Measurements from ENCODE around the gene CORT. TPM values are rescaled to one million over a fixed set of nuclear protein-coding genes. Genes with fewer than 3 reads are reported as not detected.
A peak's percentile ranks its signal among the peaks of the same experiment; 100 is the strongest.

The CORT gene
- total RNA-seq, 1 experiment from 2014 or later, result 0.66 TPM

GRCh38 chr1:10495475-10495817 is 45.6 kb downstream of the CORT start:
- H3K27ac Mint-ChIP-seq, result peak overlapping the region; percentile 67
- no peak for TF ChIP-seq AFF4 (CRISPR knock-in tag; IDR thresholded peaks at IDR 0.05; ENCODE audit: borderline replicate concordance)
- no peak for TF ChIP-seq PRDM15 (CRISPR knock-in tag; IDR thresholded peaks at IDR 0.05)
- TF ChIP-seq SOX15 (CRISPR knock-in tag; IDR thresholded peaks at IDR 0.05), result no peak
- no peak for TF ChIP-seq CBFB (CRISPR knock-in tag; IDR thresholded peaks at IDR 0.05; ENCODE audit: low read depth)
- TF ChIP-seq E2F4 (CRISPR knock-in tag; IDR thresholded peaks at IDR 0.05; ENCODE audit: borderline replicate concordance, low read depth), result no peak
- TF ChIP-seq ZNF671 (CRISPR knock-in tag; IDR thresholded peaks at IDR 0.05), result no peak
- no peak for TF ChIP-seq ZBTB21 (CRISPR knock-in tag; IDR thresholded peaks at IDR 0.05; ENCODE audit: borderline replicate concordance)
- TF ChIP-seq TEAD4 (CRISPR knock-in tag; IDR thresholded peaks at IDR 0.05), result no peak
- no peak for TF ChIP-seq NFATC4 (CRISPR knock-in tag; IDR thresholded peaks at IDR 0.05)
- no peak for TF ChIP-seq CDX4 (CRISPR knock-in tag; IDR thresholded peaks at IDR 0.05; ENCODE audit: borderline replicate concordance)
- TF ChIP-seq ZNF317 (CRISPR knock-in tag; IDR thresholded peaks at IDR 0.05; ENCODE audit: borderline replicate concordance, low read depth), result no peak
- no peak for TF ChIP-seq NFE2L1 (CRISPR knock-in tag; IDR thresholded peaks at IDR 0.05)
- no peak for TF ChIP-seq GTF2I (CRISPR knock-in tag; conservative IDR thresholded peaks at IDR 0.05)
- TF ChIP-seq ELF4 (CRISPR knock-in tag; IDR thresholded peaks at IDR 0.05; ENCODE audit: low read depth), result no peak
- TF ChIP-seq TCF7 (CRISPR knock-in tag; IDR thresholded peaks at IDR 0.05; ENCODE audit: low read depth), result no peak
- no peak for TF ChIP-seq FOXJ3 (CRISPR knock-in tag; IDR thresholded peaks at IDR 0.05; ENCODE audit: borderline replicate concordance)
- POLR2A ChIA-PET, result no interaction called here

GRCh38 chr1:10495952-10496351 is 46.1 kb downstream of the CORT start:
- H3K4me1 Mint-ChIP-seq, result peaks cover 15% of the 10 kb centered on the region
- ATAC-seq, result no peak
- no peak for DNase-seq (ENCODE audit: low spot score)
- no peaks in the 10 kb centered on the region for H3K36me3 Mint-ChIP-seq
- POLR2A ChIA-PET, result no interaction called here
- peak overlapping the region; percentile 67; the same call in 1 of the 2 replicates for H3K27ac Mint-ChIP-seq
- H3K27me3 Mint-ChIP-seq (ENCODE audit: low read depth), result no peaks in the 10 kb centered on the region
- no peak overlapping the region for H3K4me3 Mint-ChIP-seq
- no peak for TF ChIP-seq EMX1 (CRISPR knock-in tag; IDR thresholded peaks at IDR 0.05)
- CTCF ChIA-PET, result interaction anchor here (2.3 to 6.7 kb wide), 3 partner anchors 12 to 66 kb away, joined by 15 to 48 read pairs (median 39); partner anchors contain the start of gene CENPS
- H3K9me3 Mint-ChIP-seq, result no peaks in the 10 kb centered on the region

More at GRCh38 chr1:10495475-10495817, 45.6 kb downstream of the CORT start:
- no peaks in the 10 kb centered on the region for H3K36me3 Mint-ChIP-seq
- CTCF ChIA-PET, result interaction anchor here (0.6 to 6.7 kb wide), 11 partner anchors 8 to 542 kb away, joined by 3 to 48 read pairs (median 4); partner anchors contain the start of gene CENPS
- H3K4me1 Mint-ChIP-seq, result peaks cover 15% of the 10 kb centered on the region
- H3K4me3 Mint-ChIP-seq, result no peak overlapping the region
- DNase-seq (ENCODE audit: low spot score) (no peak), ATAC-seq (no peak)
- no peaks in the 10 kb centered on the region for H3K9me3 Mint-ChIP-seq
- no peaks in the 10 kb centered on the region for H3K27me3 Mint-ChIP-seq (ENCODE audit: low read depth)

Measured in WTC11 (cell line).